Measurements from ENCODE around the gene MAP3K12. TPM values are rescaled to one million over a fixed set of nuclear protein-coding genes. Genes with fewer than 3 reads are reported as not detected.

MAP3K12 gene
- total and polyA plus RNA-seq, 2 experiments from 2014 or later = 6.6 to 17.9 TPM

- Histone ChIP-seq H4K20me1 (replicated peaks; ENCODE audit: insufficient read depth) (peaks cover 62% of the 10 kb centered on the region), H3K27me3 (ENCODE audit: insufficient read depth) (no peaks in the 10 kb centered on the region), H2AFZ (no peak overlapping the region), H3K79me2 (replicated peaks; ENCODE audit: insufficient read depth) (peaks cover 20% of the 10 kb centered on the region), H3K36me3 (ENCODE audit: insufficient read depth) (peaks cover 53% of the 10 kb centered on the region), H3K4me1 (ENCODE audit: insufficient read depth) (peaks cover 29% of the 10 kb centered on the region), H3K27ac (ENCODE audit: low read depth) (peak overlapping the region; percentile 71), H3K4me2 (no peak overlapping the region), H3F3A (replicated peaks; ENCODE audit: low read depth) (peaks cover 58% of the 10 kb centered on the region), H3K4me3 (no peak overlapping the region), H3K9me2 (ENCODE audit: insufficient read depth) (no peaks in the 10 kb centered on the region)
- Mint-ChIP-seq H3K27me3 (ENCODE audit: insufficient read depth, low read depth, poor library complexity) (peaks cover 30% of the 10 kb centered on the region), H3K27ac (no peak overlapping the region), H3K9me3 (no peaks in the 10 kb centered on the region), H3K4me3 (no peak overlapping the region), H3K4me1 (peaks cover 47% of the 10 kb centered on the region), H3K36me3 (ENCODE audit: low read depth) (peaks cover 91% of the 10 kb centered on the region)
- DNase-seq (ENCODE audit: low spot score) = no peak
- no peak for ATAC-seq
- TF ChIP-seq EZH2 (IDR thresholded peaks at IDR 0.05; ENCODE audit: low read depth, unreplicated experiment) (no peak), ETS1 (IDR thresholded peaks at IDR 0.05) (no peak), JUNB (IDR thresholded peaks at IDR 0.05; ENCODE audit: unreplicated experiment) (no peak), ZNF462 (CRISPR knock-in tag; IDR thresholded peaks at IDR 0.05) (no peak), POLR2AphosphoS5 (IDR thresholded peaks at IDR 0.05; ENCODE audit: low read depth) (no peak), CREB1 (CRISPR knock-in tag; IDR thresholded peaks at IDR 0.05; ENCODE audit: low read depth) (no peak), ZNF331 (CRISPR knock-in tag; IDR thresholded peaks at IDR 0.05; ENCODE audit: low read depth) (no peak), STAT1 (IDR thresholded peaks at IDR 0.05; ENCODE audit: unreplicated experiment) (no peak), REST (IDR thresholded peaks at IDR 0.05; ENCODE audit: unreplicated experiment) (no peak), ZNF114 (CRISPR knock-in tag; IDR thresholded peaks at IDR 0.05) (no peak)
Observed at GRCh38 chr12:53479331-53479730, 19.9 kb downstream of the MAP3K12 start.

All from GM23338 (cell line).